T-helper 1 cell (primary cell): Measurements from ENCODE around the gene PRAC2.
"Not testable (repeated sequence)": the region's sequence is repeated elsewhere in the genome, so short reads cannot be mapped to it uniquely, and the experiment has no call there.

Source experiments
- DNase-seq, 5 donors: peaks; one replicate each; pipeline ENCODE4 v3.0.0-alpha.2; 2012 to 2020
- total RNA-seq, 4 donors: gene quantifications; one replicate each; lab custom pipeline; 2026; lab: John Stamatoyannopoulos, UW

Gene PRAC2
- 0 reads per million in 4 donors for total RNA-seq

- DNase-seq = no peak
Measured at GRCh38 chr17:48722915-48723422, at the start of gene PRAC2. Gene PRAC2 (plus strand): TSS chr17:48723185. CDS start chr17:48724411, 1,226 bp downstream.

GRCh38 chr17:48676963-48677558 is 45.9 kb upstream of the PRAC2 start:
- no peak for DNase-seq

- DNase-seq = peak; percentile 33 to 59 (median 50)
Measured at GRCh38 chr17:48678141-48678971, 44.6 kb upstream of the PRAC2 start.

GRCh38 chr17:48679385-48680096 is 43.4 kb upstream of the PRAC2 start:
- DNase-seq = no peak

- no peak for DNase-seq
Measured at GRCh38 chr17:48681609-48682008, 41.4 kb upstream of the PRAC2 start.

- DNase-seq = no peak
Measured at GRCh38 chr17:48690655-48691054, 32.3 kb upstream of the PRAC2 start.

GRCh38 chr17:48692049-48692448 is 30.9 kb upstream of the PRAC2 start:
- DNase-seq = no peak

GRCh38 chr17:48693178-48693577 is 29.8 kb upstream of the PRAC2 start:
- DNase-seq = no peak

- no peak for DNase-seq
Measured at GRCh38 chr17:48701864-48702532, 21.0 kb upstream of the PRAC2 start.

- DNase-seq = no peak
Measured at GRCh38 chr17:48704361-48705248, 18.4 kb upstream of the PRAC2 start.

GRCh38 chr17:48711128-48711527 is 11.9 kb upstream of the PRAC2 start:
- no peak for DNase-seq

GRCh38 chr17:48715496-48716399 is 7.2 kb upstream of the PRAC2 start:
- DNase-seq = no peak

GRCh38 chr17:48716549-48716948 is 6.4 kb upstream of the PRAC2 start:
- not testable (repeated sequence) for DNase-seq

GRCh38 chr17:48717367-48718226 is 5.4 kb upstream of the PRAC2 start:
- DNase-seq = no peak

GRCh38 chr17:48718227-48718760 is 4.7 kb upstream of the PRAC2 start:
- no peak for DNase-seq

- DNase-seq = no peak
Measured at GRCh38 chr17:48718761-48719641, 4.0 kb upstream of the PRAC2 start.

GRCh38 chr17:48719642-48720265 is 3.2 kb upstream of the PRAC2 start:
- DNase-seq = no peak
